Measurements from ENCODE around the gene GPC1. TPM values are rescaled to one million over a fixed set of nuclear protein-coding genes. Genes with fewer than 3 reads are reported as not detected.

Gene GPC1
- total and polyA plus RNA-seq, 2 of the 4 experiments (the other 2 are of a cell fraction) = 16.0 to 211 TPM

DNA sequence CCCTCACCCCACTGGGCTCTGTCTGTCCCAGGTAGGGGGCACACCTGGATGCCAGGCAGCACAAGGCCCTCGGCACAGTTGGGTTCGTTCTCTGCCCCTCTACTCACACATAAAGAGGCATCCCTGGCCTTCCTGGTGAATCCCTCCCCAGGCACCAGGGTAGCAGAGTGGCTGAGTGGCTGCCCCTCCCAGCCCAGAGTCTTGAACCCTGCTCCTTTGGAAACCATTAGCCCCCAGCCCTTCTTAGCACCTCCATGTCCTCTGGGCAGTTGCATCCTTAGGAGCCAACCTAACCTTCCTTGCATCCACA lies 2.0 kb downstream of the GPC1 start:
- Histone ChIP-seq H3K9me1 (ENCODE audit: insufficient read depth, low read length) (peaks cover 16% of the 10 kb centered on the region), H3K23ac (ENCODE audit: low read depth, low read length) (0 out of 2 replicates have a peak overlapping the region, but pooled peaks have one; percentile 90), H3K36me3 (ENCODE audit: control insufficient read depth, insufficient read depth, low read length) (peaks cover 8% of the 10 kb centered on the region; the same call in 1 of the 2 replicates), H2AK9ac (replicated peaks; ENCODE audit: low read depth, low read length, poor library complexity) (peak overlapping the region; percentile 96), H3K27me3 (ENCODE audit: control insufficient read depth, insufficient read depth, low read length) (no peaks in the 10 kb centered on the region), H3K9me3 (ENCODE audit: control insufficient read depth, insufficient read depth, low read length) (no peaks in the 10 kb centered on the region), H3K27ac (ENCODE audit: insufficient read depth, low read length) (no peak overlapping the region), H3K4ac (ENCODE audit: low read depth, low read length) (no peak overlapping the region), H3K4me1 (ENCODE audit: control insufficient read depth, insufficient read depth, low read length) (peaks cover 30% of the 10 kb centered on the region), H4K20me1 (ENCODE audit: insufficient read depth, low read length) (peaks cover 59% of the 10 kb centered on the region), H3K9ac (ENCODE audit: low read depth, low read length) (peak overlapping the region; percentile 11; the same call in 1 of the 2 replicates), H2AK5ac (ENCODE audit: low read depth, low read length) (peak overlapping the region; percentile 74; the same call in 1 of the 2 replicates), H3K4me2 (ENCODE audit: low read depth, low read length) (peak overlapping the region; percentile 97), H3K4me3 (ENCODE audit: insufficient read depth, low read depth, low read length) (peak overlapping the region; percentile 13), H2AFZ (replicated peaks; ENCODE audit: low read length, poor library complexity) (no peak overlapping the region), H3K56ac (ENCODE audit: extremely low read depth, insufficient read depth, low read length) (no peak overlapping the region), H2BK20ac (ENCODE audit: low read depth, low read length) (no peak overlapping the region), H4K8ac (ENCODE audit: low read depth in 2 of 2, low read length in 2 of 2) (peak overlapping the region; percentile 0 to 21; a peak in 1 of 4 replicates), H2BK5ac (ENCODE audit: low read depth, low read length, poor library complexity, severe bottlenecking) (no peak overlapping the region), H4K5ac (ENCODE audit: low read depth, low read length) (no peak overlapping the region), H2BK15ac (ENCODE audit: low read depth, low read length) (no peak overlapping the region), H3K79me1 (ENCODE audit: low read depth in 1 of 2, low read length in 2 of 2) (peaks cover 2 to 72% of the 10 kb centered on the region in 2 experiments; a peak in 3 of 4 replicates), H2BK120ac (ENCODE audit: low read depth, low read length) (no peak overlapping the region), H3K14ac (replicated peaks; ENCODE audit: low read depth, low read length) (peak overlapping the region; percentile 4; the same call in 1 of the 2 replicates), H3K18ac (ENCODE audit: low read depth, low read length) (no peak overlapping the region), H4K91ac (ENCODE audit: insufficient read depth, low read depth, low read length) (no peak overlapping the region)
- ChIA-PET POLR2A (ENCODE audit: unreplicated experiment) (no interaction called here), CTCF (no interaction called here)
- dilution Hi-C loops (cut with HindIII; ENCODE audit: low sequenced_read_pairs, unreplicated experiment) (no loop called here), in situ Hi-C loops (cut with MboI; ENCODE audit: low sequenced_read_pairs) (loop anchor here (5.0 kb wide), 1 partner anchor 205 kb away; no protein-coding TSS in a partner anchor), intact Hi-C loops (cut with micrococcal nuclease) (loop anchor here (5.0 kb wide), 1 partner anchor 375 kb away; no protein-coding TSS in a partner anchor)
- WGBS, 2 experiments (ENCODE audit: extremely low coverage in 2 of 2, insufficient read length in 1 of 2) = no CpG with 5 or more reads among the region's 2 CpGs
- DNase-seq (no peak), ATAC-seq (ENCODE audit: low read depth) (no peak)
- BruUV-seq (replicated peaks) = no TSS peak
- no peak for TF ChIP-seq MXI1 (IDR thresholded peaks at IDR 0.05; ENCODE audit: borderline replicate concordance, low read depth, low read length)
- TF ChIP-seq FOS (IDR thresholded peaks at IDR 0.05; ENCODE audit: low read depth, low read length) = no peak
- TF ChIP-seq MAZ (IDR thresholded peaks at IDR 0.05; ENCODE audit: borderline replicate concordance, low read depth, low read length) = no peak
- TF ChIP-seq CEBPB (IDR thresholded peaks at IDR 0.05; ENCODE audit: low read depth, low read length) = no peak
- no peak for TF ChIP-seq RAD21 (IDR thresholded peaks at IDR 0.05; ENCODE audit: low read length)
- TF ChIP-seq, protein P1, sequence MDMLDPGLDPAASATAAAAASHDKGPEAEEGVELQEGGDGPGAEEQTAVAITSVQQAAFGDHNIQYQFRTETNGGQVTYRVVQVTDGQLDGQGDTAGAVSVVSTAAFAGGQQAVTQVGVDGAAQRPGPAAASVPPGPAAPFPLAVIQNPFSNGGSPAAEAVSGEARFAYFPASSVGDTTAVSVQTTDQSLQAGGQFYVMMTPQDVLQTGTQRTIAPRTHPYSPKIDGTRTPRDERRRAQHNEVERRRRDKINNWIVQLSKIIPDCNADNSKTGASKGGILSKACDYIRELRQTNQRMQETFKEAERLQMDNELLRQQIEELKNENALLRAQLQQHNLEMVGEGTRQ (IDR thresholded peaks at IDR 0.05; ENCODE audit: low read depth, low read length) = no peak
- no peak for TF ChIP-seq NFE2L2 (IDR thresholded peaks at IDR 0.05; ENCODE audit: low read depth, low read length)
- TF ChIP-seq BHLHE40 (IDR thresholded peaks at IDR 0.05; ENCODE audit: low read depth, low read length) = no peak
- TF ChIP-seq RCOR1 (IDR thresholded peaks at IDR 0.05; ENCODE audit: insufficient replicate concordance, low read length) = no peak
- TF ChIP-seq CHD1 (IDR thresholded peaks at IDR 0.05; ENCODE audit: low read depth, low read length) = no peak
- no peak for TF ChIP-seq POLR2A (IDR thresholded peaks at IDR 0.05; ENCODE audit: low read depth, low read length)
- no peak for TF ChIP-seq MAFK (IDR thresholded peaks at IDR 0.05; ENCODE audit: low read depth, low read length)
- TF ChIP-seq, protein P2, sequence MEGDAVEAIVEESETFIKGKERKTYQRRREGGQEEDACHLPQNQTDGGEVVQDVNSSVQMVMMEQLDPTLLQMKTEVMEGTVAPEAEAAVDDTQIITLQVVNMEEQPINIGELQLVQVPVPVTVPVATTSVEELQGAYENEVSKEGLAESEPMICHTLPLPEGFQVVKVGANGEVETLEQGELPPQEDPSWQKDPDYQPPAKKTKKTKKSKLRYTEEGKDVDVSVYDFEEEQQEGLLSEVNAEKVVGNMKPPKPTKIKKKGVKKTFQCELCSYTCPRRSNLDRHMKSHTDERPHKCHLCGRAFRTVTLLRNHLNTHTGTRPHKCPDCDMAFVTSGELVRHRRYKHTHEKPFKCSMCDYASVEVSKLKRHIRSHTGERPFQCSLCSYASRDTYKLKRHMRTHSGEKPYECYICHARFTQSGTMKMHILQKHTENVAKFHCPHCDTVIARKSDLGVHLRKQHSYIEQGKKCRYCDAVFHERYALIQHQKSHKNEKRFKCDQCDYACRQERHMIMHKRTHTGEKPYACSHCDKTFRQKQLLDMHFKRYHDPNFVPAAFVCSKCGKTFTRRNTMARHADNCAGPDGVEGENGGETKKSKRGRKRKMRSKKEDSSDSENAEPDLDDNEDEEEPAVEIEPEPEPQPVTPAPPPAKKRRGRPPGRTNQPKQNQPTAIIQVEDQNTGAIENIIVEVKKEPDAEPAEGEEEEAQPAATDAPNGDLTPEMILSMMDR (conservative IDR thresholded peaks at IDR 0.05; ENCODE audit: low read depth, low read length) = no peak
- no peak for TF ChIP-seq RFX5 (IDR thresholded peaks at IDR 0.05; ENCODE audit: low read depth, low read length)
- TF ChIP-seq SMC3 (IDR thresholded peaks at IDR 0.05; ENCODE audit: low read depth, low read length) = no peak
- TF ChIP-seq ELK1 (IDR thresholded peaks at IDR 0.05; ENCODE audit: borderline replicate concordance, low read depth, low read length) = no peak
